Neural progenitor cell (in vitro differentiated cells): ENCODE data around the gene CEP85.

Experiments
- CTCF ChIP-seq: fragments of 200-600 bp; sonication (generic); IDR thresholded peaks from 2 replicates; pipeline ENCODE4 v1.5.1; 2017; ENCODE audit warnings: antibody characterized with exemption, mild to moderate bottlenecking
- EZH2 ChIP-seq: fragments of 200-600 bp; sonication (generic); IDR thresholded peaks from 2 replicates; pipeline ENCODE4 v1.6.1; 2017; ENCODE audit warnings: antibody characterized with exemption, mild to moderate bottlenecking, moderate library complexity

- TF ChIP-seq EZH2 (no peak), CTCF (no peak)
Observed at GRCh38 chr1:26288311-26288941, 54.4 kb downstream of the CEP85 start.
